Measurements from ENCODE around the gene PFDN1.

The PFDN1 gene

GRCh38 chr5:140262839-140263238, 40.1 kb downstream of the PFDN1 start:
- no peak overlapping the region for H3K27ac ChIP-seq (ENCODE audit: insufficient read depth, low read length, poor library complexity, severe bottlenecking)
- H3K9me3 ChIP-seq (ENCODE audit: control insufficient read depth, low read length): no peaks in the 10 kb centered on the region
- no peak for DNase-seq
- H3K27me3 ChIP-seq (replicated peaks; ENCODE audit: control insufficient read depth, insufficient read depth, low read length, poor library complexity, severe bottlenecking): no peaks in the 10 kb centered on the region
- H3K4me1 ChIP-seq (ENCODE audit: control insufficient read depth, insufficient read depth, low read length, poor library complexity, severe bottlenecking): peaks cover 10% of the 10 kb centered on the region
- no peak overlapping the region for H3K4me3 ChIP-seq (ENCODE audit: insufficient read depth, low read depth, low read length, poor library complexity, severe bottlenecking)
- no peaks in the 10 kb centered on the region for H3K36me3 ChIP-seq (ENCODE audit: control insufficient read depth, insufficient read depth, low read length)

GRCh38 chr5:140262221-140262620, 40.7 kb downstream of the PFDN1 start:
- H3K27ac ChIP-seq (ENCODE audit: insufficient read depth, low read length, poor library complexity, severe bottlenecking): no peak overlapping the region
- H3K27me3 ChIP-seq (replicated peaks; ENCODE audit: control insufficient read depth, insufficient read depth, low read length, poor library complexity, severe bottlenecking): no peaks in the 10 kb centered on the region
- DNase-seq: no peak
- H3K4me1 ChIP-seq (ENCODE audit: control insufficient read depth, insufficient read depth, low read length, poor library complexity, severe bottlenecking): peaks cover 10% of the 10 kb centered on the region
- no peak overlapping the region for H3K4me3 ChIP-seq (ENCODE audit: insufficient read depth, low read depth, low read length, poor library complexity, severe bottlenecking)
- H3K36me3 ChIP-seq (ENCODE audit: control insufficient read depth, insufficient read depth, low read length): no peaks in the 10 kb centered on the region
- H3K9me3 ChIP-seq (ENCODE audit: control insufficient read depth, low read length): no peaks in the 10 kb centered on the region

GRCh38 chr5:140261403-140262171, 41.3 kb downstream of the PFDN1 start:
- H3K9me3 ChIP-seq (ENCODE audit: control insufficient read depth, low read length): no peaks in the 10 kb centered on the region
- peak in 2 of 3 donors; percentile 16 to 41 for DNase-seq
- peak overlapping the region; percentile 5 for H3K27ac ChIP-seq (ENCODE audit: insufficient read depth, low read length, poor library complexity, severe bottlenecking)
- peaks cover 10% of the 10 kb centered on the region for H3K4me1 ChIP-seq (ENCODE audit: control insufficient read depth, insufficient read depth, low read length, poor library complexity, severe bottlenecking)
- H3K36me3 ChIP-seq (ENCODE audit: control insufficient read depth, insufficient read depth, low read length): no peaks in the 10 kb centered on the region
- H3K27me3 ChIP-seq (replicated peaks; ENCODE audit: control insufficient read depth, insufficient read depth, low read length, poor library complexity, severe bottlenecking): no peaks in the 10 kb centered on the region
- no peak overlapping the region for H3K4me3 ChIP-seq (ENCODE audit: insufficient read depth, low read depth, low read length, poor library complexity, severe bottlenecking)

DNA sequence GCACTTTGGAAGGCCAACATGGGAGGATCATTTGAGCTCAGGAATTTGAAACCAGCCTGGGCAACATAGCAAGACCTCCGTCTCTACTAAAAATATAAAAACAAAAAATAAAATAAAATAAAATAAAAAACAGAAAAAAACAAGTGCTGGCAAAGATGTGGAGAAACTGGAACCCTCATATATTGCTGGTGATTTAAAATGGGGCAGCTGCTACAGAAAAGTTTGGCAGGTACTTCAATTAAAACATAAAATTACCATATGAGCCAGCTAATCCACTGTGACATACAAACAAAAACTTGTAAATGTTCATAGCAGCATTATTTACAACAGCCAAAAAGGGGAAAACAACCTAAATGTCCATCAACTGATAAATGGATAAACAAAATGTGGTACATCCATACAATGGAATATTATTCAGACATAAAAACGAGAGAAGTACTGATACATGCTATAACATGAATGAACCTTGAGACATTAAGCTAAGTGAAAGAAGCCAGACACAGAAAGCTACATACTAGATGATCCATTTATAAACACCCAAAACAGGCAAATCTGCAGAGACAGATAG, 42.7 kb downstream of the PFDN1 start:
- no peak for DNase-seq
- Histone ChIP-seq H3K4me3 (ENCODE audit: insufficient read depth, low read depth, low read length, poor library complexity, severe bottlenecking) (no peak overlapping the region), H3K27me3 (replicated peaks; ENCODE audit: control insufficient read depth, insufficient read depth, low read length, poor library complexity, severe bottlenecking) (no peaks in the 10 kb centered on the region), H3K36me3 (ENCODE audit: control insufficient read depth, insufficient read depth, low read length) (no peaks in the 10 kb centered on the region), H3K4me1 (ENCODE audit: control insufficient read depth, insufficient read depth, low read length, poor library complexity, severe bottlenecking) (peaks cover 13% of the 10 kb centered on the region), H3K27ac (ENCODE audit: insufficient read depth, low read length, poor library complexity, severe bottlenecking) (no peak overlapping the region), H3K9me3 (ENCODE audit: control insufficient read depth, low read length) (no peaks in the 10 kb centered on the region)

DNA sequence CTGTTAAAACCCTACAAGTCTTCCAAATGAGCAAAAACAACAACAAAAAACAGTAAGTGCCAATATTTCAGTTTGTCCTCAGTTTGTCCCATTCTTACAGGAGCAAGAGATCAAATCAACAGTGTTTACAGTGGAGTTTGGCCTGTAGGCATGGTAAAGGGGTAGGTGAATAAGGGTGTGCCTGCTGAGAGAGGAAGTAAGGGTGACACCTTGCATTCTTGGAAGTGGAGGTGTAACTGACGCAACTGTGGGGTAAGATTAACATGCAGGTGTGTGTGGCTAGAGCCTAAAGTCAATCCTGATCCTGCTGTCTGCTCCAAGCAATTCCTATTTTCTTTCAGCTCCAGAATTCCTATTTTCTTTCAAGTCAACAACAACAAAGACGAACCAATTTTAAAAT, 43.4 kb downstream of the PFDN1 start:
- no peak for DNase-seq
- Histone ChIP-seq H3K4me1 (ENCODE audit: control insufficient read depth, insufficient read depth, low read length, poor library complexity, severe bottlenecking) (peaks cover 13% of the 10 kb centered on the region), H3K4me3 (ENCODE audit: insufficient read depth, low read depth, low read length, poor library complexity, severe bottlenecking) (no peak overlapping the region), H3K27ac (ENCODE audit: insufficient read depth, low read length, poor library complexity, severe bottlenecking) (no peak overlapping the region), H3K36me3 (ENCODE audit: control insufficient read depth, insufficient read depth, low read length) (no peaks in the 10 kb centered on the region), H3K9me3 (ENCODE audit: control insufficient read depth, low read length) (no peaks in the 10 kb centered on the region), H3K27me3 (replicated peaks; ENCODE audit: control insufficient read depth, insufficient read depth, low read length, poor library complexity, severe bottlenecking) (no peaks in the 10 kb centered on the region)

- Histone ChIP-seq H3K36me3 (ENCODE audit: control insufficient read depth, insufficient read depth, low read length) (no peaks in the 10 kb centered on the region), H3K4me3 (ENCODE audit: insufficient read depth, low read depth, low read length, poor library complexity, severe bottlenecking) (no peak overlapping the region), H3K27me3 (replicated peaks; ENCODE audit: control insufficient read depth, insufficient read depth, low read length, poor library complexity, severe bottlenecking) (no peaks in the 10 kb centered on the region), H3K4me1 (ENCODE audit: control insufficient read depth, insufficient read depth, low read length, poor library complexity, severe bottlenecking) (peaks cover 13% of the 10 kb centered on the region), H3K27ac (ENCODE audit: insufficient read depth, low read length, poor library complexity, severe bottlenecking) (no peak overlapping the region), H3K9me3 (ENCODE audit: control insufficient read depth, low read length) (no peaks in the 10 kb centered on the region)
- DNase-seq: no peak
Measured at GRCh38 chr5:140258873-140259272, 44.0 kb downstream of the PFDN1 start.

DNA sequence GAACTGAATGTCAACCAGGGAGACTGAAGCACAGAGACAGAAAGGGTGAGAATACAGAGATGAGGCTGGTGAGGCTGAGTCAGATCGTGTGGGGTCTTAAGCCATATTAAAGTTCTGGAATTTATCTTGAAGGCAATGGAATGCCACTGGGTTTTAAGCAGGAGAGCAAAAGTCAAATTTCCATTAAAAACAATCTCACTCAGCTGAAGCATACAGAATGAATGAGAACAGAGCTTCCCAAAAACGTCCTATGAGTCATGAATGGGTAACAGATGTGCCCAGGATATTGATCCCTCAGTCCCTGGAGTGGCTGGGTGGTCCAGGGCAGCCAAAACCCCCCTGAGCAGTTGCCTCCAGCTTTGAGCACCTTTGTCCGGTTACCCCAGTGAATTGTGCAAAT, 44.9 kb downstream of the PFDN1 start:
- H3K4me1 ChIP-seq (ENCODE audit: control insufficient read depth, insufficient read depth, low read length, poor library complexity, severe bottlenecking): peaks cover 13% of the 10 kb centered on the region
- H3K27ac ChIP-seq (ENCODE audit: insufficient read depth, low read length, poor library complexity, severe bottlenecking): no peak overlapping the region
- H3K27me3 ChIP-seq (replicated peaks; ENCODE audit: control insufficient read depth, insufficient read depth, low read length, poor library complexity, severe bottlenecking): no peaks in the 10 kb centered on the region
- no peaks in the 10 kb centered on the region for H3K36me3 ChIP-seq (ENCODE audit: control insufficient read depth, insufficient read depth, low read length)
- no peaks in the 10 kb centered on the region for H3K9me3 ChIP-seq (ENCODE audit: control insufficient read depth, low read length)
- H3K4me3 ChIP-seq (ENCODE audit: insufficient read depth, low read depth, low read length, poor library complexity, severe bottlenecking): no peak overlapping the region
- DNase-seq: no peak

GRCh38 chr5:140256726-140257125, 46.2 kb downstream of the PFDN1 start:
- Histone ChIP-seq H3K27me3 (replicated peaks; ENCODE audit: control insufficient read depth, insufficient read depth, low read length, poor library complexity, severe bottlenecking) (no peaks in the 10 kb centered on the region), H3K4me3 (ENCODE audit: insufficient read depth, low read depth, low read length, poor library complexity, severe bottlenecking) (no peak overlapping the region), H3K27ac (ENCODE audit: insufficient read depth, low read length, poor library complexity, severe bottlenecking) (no peak overlapping the region), H3K36me3 (ENCODE audit: control insufficient read depth, insufficient read depth, low read length) (no peaks in the 10 kb centered on the region), H3K9me3 (ENCODE audit: control insufficient read depth, low read length) (no peaks in the 10 kb centered on the region), H3K4me1 (ENCODE audit: control insufficient read depth, insufficient read depth, low read length, poor library complexity, severe bottlenecking) (peaks cover 23% of the 10 kb centered on the region)
- no peak for DNase-seq

- Histone ChIP-seq H3K4me3 (ENCODE audit: insufficient read depth, low read depth, low read length, poor library complexity, severe bottlenecking) (no peak overlapping the region), H3K27ac (ENCODE audit: insufficient read depth, low read length, poor library complexity, severe bottlenecking) (no peak overlapping the region), H3K4me1 (ENCODE audit: control insufficient read depth, insufficient read depth, low read length, poor library complexity, severe bottlenecking) (peaks cover 28% of the 10 kb centered on the region), H3K36me3 (ENCODE audit: control insufficient read depth, insufficient read depth, low read length) (no peaks in the 10 kb centered on the region), H3K9me3 (ENCODE audit: control insufficient read depth, low read length) (no peaks in the 10 kb centered on the region), H3K27me3 (replicated peaks; ENCODE audit: control insufficient read depth, insufficient read depth, low read length, poor library complexity, severe bottlenecking) (no peaks in the 10 kb centered on the region)
- DNase-seq: no peak
Measured at GRCh38 chr5:140255460-140256157, 47.3 kb downstream of the PFDN1 start.

- no peak for DNase-seq
- Histone ChIP-seq H3K36me3 (ENCODE audit: control insufficient read depth, insufficient read depth, low read length) (no peaks in the 10 kb centered on the region), H3K27me3 (replicated peaks; ENCODE audit: control insufficient read depth, insufficient read depth, low read length, poor library complexity, severe bottlenecking) (no peaks in the 10 kb centered on the region), H3K4me3 (ENCODE audit: insufficient read depth, low read depth, low read length, poor library complexity, severe bottlenecking) (no peak overlapping the region), H3K9me3 (ENCODE audit: control insufficient read depth, low read length) (no peaks in the 10 kb centered on the region), H3K4me1 (ENCODE audit: control insufficient read depth, insufficient read depth, low read length, poor library complexity, severe bottlenecking) (peaks cover 27% of the 10 kb centered on the region), H3K27ac (ENCODE audit: insufficient read depth, low read length, poor library complexity, severe bottlenecking) (no peak overlapping the region)
Measured at GRCh38 chr5:140253985-140254384, 48.9 kb downstream of the PFDN1 start.
